ENCODE results near the gene LSS. TPM values are rescaled to one million over a fixed set of nuclear protein-coding genes. Genes with fewer than 3 reads are reported as not detected.
"Not testable (repeated sequence)": the region's sequence is repeated elsewhere in the genome, so short reads cannot be mapped to it uniquely, and the experiment has no call there.

LSS gene
- total and polyA plus RNA-seq, 7 donors: 17.4 to 78.6 (median 51.7) TPM

GRCh38 chr21:46172863-46173528 is 55.6 kb downstream of the LSS start:
- peak; percentile 19 for DNase-seq
- Histone ChIP-seq H3K4me1 (no peaks in the 10 kb centered on the region), H3K27me3 (no peaks in the 10 kb centered on the region), H3K4me3 (no peak overlapping the region), H3K27ac (no peak overlapping the region), H3K9me3 (peaks cover 0 to 6% (median 0%) of the 10 kb centered on the region in 4 donors), H3K36me3 (no peaks in the 10 kb centered on the region)
- WGBS, 2 donors: 85 to 94% methylated on average over 6 of the region's 6 CpGs
- TF ChIP-seq, protein P1, sequence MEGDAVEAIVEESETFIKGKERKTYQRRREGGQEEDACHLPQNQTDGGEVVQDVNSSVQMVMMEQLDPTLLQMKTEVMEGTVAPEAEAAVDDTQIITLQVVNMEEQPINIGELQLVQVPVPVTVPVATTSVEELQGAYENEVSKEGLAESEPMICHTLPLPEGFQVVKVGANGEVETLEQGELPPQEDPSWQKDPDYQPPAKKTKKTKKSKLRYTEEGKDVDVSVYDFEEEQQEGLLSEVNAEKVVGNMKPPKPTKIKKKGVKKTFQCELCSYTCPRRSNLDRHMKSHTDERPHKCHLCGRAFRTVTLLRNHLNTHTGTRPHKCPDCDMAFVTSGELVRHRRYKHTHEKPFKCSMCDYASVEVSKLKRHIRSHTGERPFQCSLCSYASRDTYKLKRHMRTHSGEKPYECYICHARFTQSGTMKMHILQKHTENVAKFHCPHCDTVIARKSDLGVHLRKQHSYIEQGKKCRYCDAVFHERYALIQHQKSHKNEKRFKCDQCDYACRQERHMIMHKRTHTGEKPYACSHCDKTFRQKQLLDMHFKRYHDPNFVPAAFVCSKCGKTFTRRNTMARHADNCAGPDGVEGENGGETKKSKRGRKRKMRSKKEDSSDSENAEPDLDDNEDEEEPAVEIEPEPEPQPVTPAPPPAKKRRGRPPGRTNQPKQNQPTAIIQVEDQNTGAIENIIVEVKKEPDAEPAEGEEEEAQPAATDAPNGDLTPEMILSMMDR (IDR thresholded peaks at IDR 0.05): no peak
- TF ChIP-seq EP300 (IDR thresholded peaks at IDR 0.05): no peak
- intact Hi-C loops (cut with DNase I): no loop called here

GRCh38 chr21:46171996-46172862 is 56.3 kb downstream of the LSS start:
- intact Hi-C loops (cut with DNase I): no loop called here
- Histone ChIP-seq H3K27ac (no peak overlapping the region), H3K4me3 (no peak overlapping the region), H3K27me3 (no peaks in the 10 kb centered on the region), H3K9me3 (peaks cover 0 to 6% (median 0%) of the 10 kb centered on the region in 4 donors), H3K4me1 (no peaks in the 10 kb centered on the region), H3K36me3 (no peaks in the 10 kb centered on the region)
- DNase-seq: peak; percentile 37
- TF ChIP-seq, protein P1 (IDR thresholded peaks at IDR 0.05): no peak
- no peak for TF ChIP-seq POLR2A (IDR thresholded peaks at IDR 0.05)
- no peak for TF ChIP-seq POLR2AphosphoS5 (IDR thresholded peaks at IDR 0.05)
- TF ChIP-seq EP300 (IDR thresholded peaks at IDR 0.05): no peak
- 88 to 91% methylated on average over 21 of the region's 21 CpGs for WGBS, 2 donors

DNA sequence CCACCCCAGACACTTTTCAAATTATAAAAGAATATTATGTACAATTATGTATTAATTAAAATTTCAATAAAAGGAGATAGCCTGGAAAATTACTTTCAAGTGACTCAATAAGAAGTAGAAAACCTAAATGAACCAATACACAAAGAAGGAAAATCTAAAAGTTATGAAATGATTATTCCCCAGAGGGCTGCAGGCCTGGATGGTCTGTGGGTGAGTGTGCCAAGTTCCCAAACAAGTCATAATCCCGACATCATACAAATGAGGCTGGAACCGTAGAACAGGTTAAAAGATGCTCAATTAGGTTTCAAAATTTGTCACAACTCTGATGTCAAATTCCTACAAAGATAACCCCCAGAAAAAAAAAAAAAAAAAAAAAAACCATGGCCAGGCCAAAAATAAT is 57.0 kb downstream of the LSS start:
- 45 to 50% methylated on average over 2 of the region's 2 CpGs for WGBS, 2 donors

GRCh38 chr21:46170436-46171193 is 58.0 kb downstream of the LSS start:
- 75 to 89% methylated on average over 1 of the region's 1 CpG for WGBS, 2 donors
- H3K9me3 ChIP-seq; H3K4me1 ChIP-seq; DNase-seq; H3K27ac ChIP-seq; H3K36me3 ChIP-seq; H3K27me3 ChIP-seq; H3K4me3 ChIP-seq; intact Hi-C loops (cut with DNase I): not testable (repeated sequence)

More for the DNA sequence above, 57.0 kb downstream of the LSS start:
- Histone ChIP-seq H3K27ac (no peak overlapping the region), H3K9me3 (peaks cover 0 to 3% (median 0%) of the 10 kb centered on the region in 4 donors), H3K4me1 (no peaks in the 10 kb centered on the region), H3K4me3 (no peak overlapping the region), H3K36me3 (no peaks in the 10 kb centered on the region), H3K27me3 (no peaks in the 10 kb centered on the region)
- TF ChIP-seq POLR2AphosphoS5 (IDR thresholded peaks at IDR 0.05): no peak
- TF ChIP-seq, protein P1 (IDR thresholded peaks at IDR 0.05): no peak
- TF ChIP-seq POLR2A (IDR thresholded peaks at IDR 0.05): no peak
- TF ChIP-seq EP300 (IDR thresholded peaks at IDR 0.05): no peak
- intact Hi-C loops (cut with DNase I): no loop called here
- DNase-seq: peak; percentile 42
